Esophagus (tissue), 2 donors: ENCODE data around the gene AFM. TPM values are rescaled to one million over a fixed set of nuclear protein-coding genes. Genes with fewer than 3 reads are reported as not detected.

Source experiments
- polyA plus RNA-seq, 2 donors: library from polyadenylated mRNA; stranded (reverse); fragments of 200-250 nt; gene quantifications; one replicate each; pipeline ENCODE4 v1.2.3, GENCODE V29; 2013
- donor health status: healthy with polysubstance abuse.
- donor health status: Bipolar disorder and iron deficiency.

Gene AFM
- polyA plus RNA-seq, 2 donors, result not detected

Other genes with a start within 250 kb of the AFM start
- gene ANKRD17, start 222.9 kb upstream of the AFM start, polyA plus RNA-seq, result 10 to 100 TPM in 1 of 2 donors, 1 to 10 TPM in 1; 9.6 to 14.8 TPM
- gene ALB, start 77.5 kb upstream of the AFM start, polyA plus RNA-seq, result under 1 TPM; 0.05 to 0.08 TPM
- gene AFP, start 45.5 kb upstream of the AFM start, polyA plus RNA-seq, result under 1 TPM in 1 of 2 donors, not detected in 1; 0.05 TPM
- gene RASSF6, start 138.7 kb downstream of the AFM start, polyA plus RNA-seq, result 1 to 10 TPM; 1.2 to 1.6 TPM